ENCODE data around the gene IFI35. TPM values are rescaled to one million over a fixed set of nuclear protein-coding genes. Genes with fewer than 3 reads are reported as not detected.
"Not testable (repeated sequence)": the region's sequence is repeated elsewhere in the genome, so short reads cannot be mapped to it uniquely, and the experiment has no call there.

The IFI35 gene
- polyA plus RNA-seq, 2 donors, result 7.4 to 9.0 TPM

- 16 to 18% methylated on average over 5 of the region's 5 CpGs for WGBS, 2 donors
- H3K27ac ChIP-seq (ENCODE audit: low read depth in 2 of 2, low read length in 1 of 2), result peak overlapping the region; percentile 83 to 93
Observed at GRCh38 chr17:42997390-42997983, 9.1 kb upstream of the IFI35 start.

DNA sequence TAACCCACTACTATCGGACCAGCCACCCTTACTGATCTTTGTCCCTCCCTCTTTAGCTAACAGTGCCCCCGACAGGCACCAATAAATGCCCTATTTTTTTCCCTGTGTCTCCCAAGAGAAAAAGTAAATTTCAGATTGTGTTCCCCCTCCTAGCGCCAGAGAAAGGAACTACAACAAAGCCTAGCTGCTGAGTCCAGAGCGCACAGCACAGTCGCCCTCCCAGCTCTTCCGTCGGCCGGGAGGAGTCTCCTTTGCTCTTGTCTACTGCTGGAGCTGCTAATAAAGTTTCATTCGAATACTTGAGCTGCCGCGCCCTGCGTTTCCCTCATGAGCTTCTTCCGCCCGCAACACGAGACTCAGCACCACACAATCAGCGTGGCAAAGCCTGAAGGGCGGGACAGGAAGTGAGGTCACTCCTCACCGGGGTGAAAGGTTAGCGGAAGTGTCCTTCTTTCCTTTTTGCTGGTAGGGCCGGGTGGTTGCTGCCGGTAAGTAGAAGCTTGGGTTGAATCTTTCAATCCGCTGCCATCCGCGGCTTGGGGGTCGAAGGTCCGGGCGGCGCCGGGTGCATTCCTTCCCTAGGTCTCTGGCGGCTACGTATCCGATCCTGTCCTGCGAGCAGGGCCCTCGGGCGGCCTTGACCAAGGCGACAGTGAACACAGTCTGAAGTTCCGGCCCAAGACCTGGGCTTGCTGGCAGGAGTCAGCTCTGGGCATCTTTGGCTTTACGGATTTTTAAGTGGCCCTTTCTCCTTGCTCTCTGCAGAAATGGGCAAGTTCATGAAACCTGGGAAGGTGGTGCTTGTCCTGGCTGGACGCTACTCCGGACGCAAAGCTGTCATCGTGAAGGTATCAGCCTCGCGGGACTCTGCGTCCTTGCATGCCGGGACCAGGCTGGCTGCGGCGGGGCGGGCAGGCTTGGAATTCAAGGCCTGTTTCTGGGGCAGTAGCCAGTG lies 8.3 kb upstream of the IFI35 start, which contains the start of gene RPL27:
Gene RPL27, plus strand, starts transcription at position 436 of the 955 bp plus-strand sequence. Its CDS starts 332 bp downstream, at position 768.
- 1% methylated on average over 49 of the region's 49 CpGs for WGBS, 2 donors
- peaks cover 0 to 5% of the 10 kb centered on the region in 2 donors for H3K4me1 ChIP-seq (ENCODE audit: control insufficient read depth in 2 of 2, insufficient read depth in 2 of 2, low read length in 1 of 2)

More at GRCh38 chr17:42997390-42997983, 9.1 kb upstream of the IFI35 start:
- Histone ChIP-seq H3K9me3 (ENCODE audit: control insufficient read depth in 2 of 2, insufficient read depth in 1 of 2, low read depth in 1 of 2, low read length in 1 of 2) (no peaks in the 10 kb centered on the region), H3K4me1 (ENCODE audit: control insufficient read depth in 2 of 2, insufficient read depth in 2 of 2, low read length in 1 of 2) (peaks cover 0 to 5% of the 10 kb centered on the region in 2 donors), H3K36me3 (ENCODE audit: control insufficient read depth in 2 of 2, insufficient read depth in 2 of 2, low read length in 1 of 2) (peaks cover 6 to 16% of the 10 kb centered on the region in 2 donors), H3K27me3 (ENCODE audit: control insufficient read depth in 1 of 2, insufficient read depth in 2 of 2, low read length in 2 of 2) (no peaks in the 10 kb centered on the region), H3K4me3 (ENCODE audit: low read depth in 1 of 2, low read length in 2 of 2) (peak overlapping the region in 1 of 2 donors; percentile 33)

GRCh38 chr17:42999003-42999525 lies 7.5 kb upstream of the IFI35 start:
- 8 to 11% methylated on average over 10 of the region's 10 CpGs for WGBS, 2 donors
- Histone ChIP-seq H3K4me1 (ENCODE audit: control insufficient read depth in 2 of 2, insufficient read depth in 2 of 2, low read length in 1 of 2) (peaks cover 0 to 5% of the 10 kb centered on the region in 2 donors), H3K27me3 (ENCODE audit: control insufficient read depth in 1 of 2, insufficient read depth in 2 of 2, low read length in 2 of 2) (no peaks in the 10 kb centered on the region), H3K9me3 (ENCODE audit: control insufficient read depth in 2 of 2, insufficient read depth in 1 of 2, low read depth in 1 of 2, low read length in 1 of 2) (no peaks in the 10 kb centered on the region), H3K36me3 (ENCODE audit: control insufficient read depth in 2 of 2, insufficient read depth in 2 of 2, low read length in 1 of 2) (peaks cover 9 to 20% of the 10 kb centered on the region in 2 donors), H3K4me3 (ENCODE audit: low read depth in 1 of 2, low read length in 2 of 2) (peak overlapping the region; percentile 82 to 90), H3K27ac (ENCODE audit: low read depth in 2 of 2, low read length in 1 of 2) (peak overlapping the region; percentile 93 to 98)

More for the DNA sequence above, 8.3 kb upstream of the IFI35 start, which contains the start of gene RPL27:
- H3K4me3 ChIP-seq (ENCODE audit: low read depth in 1 of 2, low read length in 2 of 2), result peak within 1 kb of the TSS; percentile 82 to 90
- no peaks in the 10 kb centered on the region for H3K27me3 ChIP-seq (ENCODE audit: control insufficient read depth in 1 of 2, insufficient read depth in 2 of 2, low read length in 2 of 2)
- H3K9me3 ChIP-seq (ENCODE audit: control insufficient read depth in 2 of 2, insufficient read depth in 1 of 2, low read depth in 1 of 2, low read length in 1 of 2), result no peaks in the 10 kb centered on the region
- H3K36me3 ChIP-seq (ENCODE audit: control insufficient read depth in 2 of 2, insufficient read depth in 2 of 2, low read length in 1 of 2), result peaks cover 5 to 15% of the 10 kb centered on the region in 2 donors
- H3K27ac ChIP-seq (ENCODE audit: low read depth in 2 of 2, low read length in 1 of 2), result peak within 1 kb of the TSS; percentile 93 to 98

DNA sequence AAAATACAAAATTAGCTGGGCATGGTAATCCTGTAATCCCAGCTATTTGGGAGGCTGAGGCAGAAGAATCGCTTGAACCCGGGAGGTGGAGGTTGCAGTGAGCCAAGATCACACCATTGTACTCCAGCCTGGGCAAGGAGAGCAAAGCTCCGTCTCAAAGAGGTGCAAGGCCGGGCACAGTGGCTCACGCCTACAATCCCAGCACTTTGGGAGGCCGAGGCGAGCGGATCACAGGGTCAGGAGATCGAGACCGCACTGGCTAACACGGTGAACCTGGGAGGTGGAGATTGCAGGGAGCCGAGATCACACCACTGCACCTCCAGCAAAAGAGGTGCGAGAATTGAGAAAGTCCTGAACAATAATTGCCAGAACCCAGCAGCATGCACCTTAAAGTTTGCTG lies 5.7 kb upstream of the IFI35 start:
- H3K27ac ChIP-seq (ENCODE audit: low read depth in 2 of 2, low read length in 1 of 2); H3K4me3 ChIP-seq (ENCODE audit: low read depth in 1 of 2, low read length in 2 of 2); H3K27me3 ChIP-seq (ENCODE audit: control insufficient read depth in 1 of 2, insufficient read depth in 2 of 2, low read length in 2 of 2); H3K9me3 ChIP-seq (ENCODE audit: control insufficient read depth in 2 of 2, insufficient read depth in 1 of 2, low read depth in 1 of 2, low read length in 1 of 2); H3K4me1 ChIP-seq (ENCODE audit: control insufficient read depth in 2 of 2, insufficient read depth in 2 of 2, low read length in 1 of 2): not testable (repeated sequence)
- peaks cover 9 to 20% of the 10 kb centered on the region in 2 donors for H3K36me3 ChIP-seq (ENCODE audit: control insufficient read depth in 2 of 2, insufficient read depth in 2 of 2, low read length in 1 of 2)
- WGBS, 2 donors, result 93 to 94% methylated on average over 13 of the region's 13 CpGs

DNA sequence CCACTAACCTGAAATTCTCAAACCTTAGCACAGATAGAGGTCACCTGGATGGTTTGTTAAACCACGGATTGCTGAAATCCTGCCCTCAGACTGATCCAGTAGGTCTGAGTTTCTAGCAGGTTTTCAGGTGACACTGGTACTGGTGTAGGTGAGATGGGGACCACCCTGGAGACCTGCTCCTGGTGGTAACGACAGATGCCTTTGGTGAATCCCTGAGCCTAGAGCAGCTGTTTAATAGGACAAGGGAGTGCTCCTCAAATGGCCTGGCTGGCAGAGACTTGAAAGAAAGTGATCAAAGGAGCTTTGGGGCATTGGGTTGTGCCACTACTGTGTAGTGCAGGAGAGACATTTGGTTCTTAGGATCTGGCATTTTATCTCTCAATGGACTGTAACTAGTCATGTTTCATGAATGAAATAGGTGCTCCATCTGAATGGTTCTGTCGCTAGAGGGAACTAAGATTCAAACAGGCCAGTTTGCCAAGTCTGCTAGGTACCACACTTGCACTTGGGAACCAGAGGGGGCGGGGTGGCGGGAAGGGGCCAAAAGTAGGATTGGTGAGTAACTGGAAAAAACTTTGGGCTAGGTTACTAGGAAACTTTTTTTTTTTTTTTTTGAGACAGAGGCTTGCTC lies 2.9 kb upstream of the IFI35 start:
- Histone ChIP-seq H3K36me3 (ENCODE audit: control insufficient read depth in 2 of 2, insufficient read depth in 2 of 2, low read length in 1 of 2) (peaks cover 9 to 20% of the 10 kb centered on the region in 2 donors), H3K27ac (ENCODE audit: low read depth in 2 of 2, low read length in 1 of 2) (peak overlapping the region; percentile 11 to 71), H3K4me1 (ENCODE audit: control insufficient read depth in 2 of 2, insufficient read depth in 2 of 2, low read length in 1 of 2) (peaks cover 0 to 4% of the 10 kb centered on the region in 2 donors), H3K9me3 (ENCODE audit: control insufficient read depth in 2 of 2, insufficient read depth in 1 of 2, low read depth in 1 of 2, low read length in 1 of 2) (no peaks in the 10 kb centered on the region), H3K27me3 (ENCODE audit: control insufficient read depth in 1 of 2, insufficient read depth in 2 of 2, low read length in 2 of 2) (no peaks in the 10 kb centered on the region), H3K4me3 (ENCODE audit: low read depth in 1 of 2, low read length in 2 of 2) (no peak overlapping the region)
- 62 to 74% methylated on average over 5 of the region's 5 CpGs for WGBS, 2 donors

- Histone ChIP-seq H3K36me3 (ENCODE audit: control insufficient read depth in 2 of 2, insufficient read depth in 2 of 2, low read length in 1 of 2) (peaks cover 0 to 19% of the 10 kb centered on the region in 2 donors), H3K4me1 (ENCODE audit: control insufficient read depth in 2 of 2, insufficient read depth in 2 of 2, low read length in 1 of 2) (peaks cover 0 to 3% of the 10 kb centered on the region in 2 donors), H3K27me3 (ENCODE audit: control insufficient read depth in 1 of 2, insufficient read depth in 2 of 2, low read length in 2 of 2) (no peaks in the 10 kb centered on the region), H3K4me3 (ENCODE audit: low read depth in 1 of 2, low read length in 2 of 2) (no peak overlapping the region), H3K27ac (ENCODE audit: low read depth in 2 of 2, low read length in 1 of 2) (no peak overlapping the region), H3K9me3 (ENCODE audit: control insufficient read depth in 2 of 2, insufficient read depth in 1 of 2, low read depth in 1 of 2, low read length in 1 of 2) (no peaks in the 10 kb centered on the region)
- WGBS, 2 donors, result 78 to 90% methylated on average over 5 of the region's 5 CpGs
Observed at GRCh38 chr17:43010667-43011308, 4.2 kb downstream of the IFI35 start.

DNA sequence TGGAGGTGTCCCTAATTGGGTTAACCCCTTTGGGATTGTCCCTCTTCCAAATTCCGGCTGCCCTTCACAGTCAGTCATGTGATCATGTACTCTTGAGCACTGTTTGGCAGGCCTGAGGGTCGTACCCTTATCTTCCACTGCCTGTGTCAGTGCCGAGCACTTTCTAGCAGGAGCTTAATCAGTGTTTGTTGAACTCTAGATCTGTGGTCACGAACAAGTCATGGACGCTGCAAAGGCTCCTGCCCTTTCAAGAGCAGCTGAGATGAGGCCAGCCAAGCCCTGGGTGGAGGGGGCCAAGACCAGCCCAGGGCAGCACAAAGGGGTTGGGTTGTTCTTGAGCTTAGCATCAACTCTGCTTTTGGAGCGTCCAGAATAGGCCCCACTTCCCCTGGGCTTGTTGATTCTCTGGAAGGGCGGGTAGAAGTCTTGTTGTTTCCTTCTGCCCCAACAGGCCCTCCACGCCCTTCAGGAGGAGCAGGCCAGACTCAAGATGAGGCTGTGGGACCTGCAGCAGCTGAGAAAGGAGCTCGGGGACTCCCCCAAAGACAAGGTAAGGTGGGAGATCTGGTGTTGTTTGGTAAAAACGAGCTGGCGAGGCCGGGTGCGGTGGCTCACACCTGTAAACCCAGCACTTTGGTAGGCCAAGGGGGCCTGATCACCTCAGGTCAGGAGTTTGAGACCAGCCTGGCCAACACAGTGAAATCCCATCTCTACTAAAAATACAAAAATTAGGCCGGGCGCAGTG lies 5.3 kb downstream of the IFI35 start:
- H3K27me3 ChIP-seq (ENCODE audit: control insufficient read depth in 1 of 2, insufficient read depth in 2 of 2, low read length in 2 of 2), result no peaks in the 10 kb centered on the region
- 69 to 75% methylated on average over 15 of the region's 15 CpGs for WGBS, 2 donors
- H3K27ac ChIP-seq (ENCODE audit: low read depth in 2 of 2, low read length in 1 of 2), result no peak overlapping the region
- peaks cover 0 to 27% of the 10 kb centered on the region in 2 donors for H3K36me3 ChIP-seq (ENCODE audit: control insufficient read depth in 2 of 2, insufficient read depth in 2 of 2, low read length in 1 of 2)
- H3K4me3 ChIP-seq (ENCODE audit: low read depth in 1 of 2, low read length in 2 of 2), result no peak overlapping the region
- H3K4me1 ChIP-seq (ENCODE audit: control insufficient read depth in 2 of 2, insufficient read depth in 2 of 2, low read length in 1 of 2), result peaks cover 0 to 3% of the 10 kb centered on the region in 2 donors
- H3K9me3 ChIP-seq (ENCODE audit: control insufficient read depth in 2 of 2, insufficient read depth in 1 of 2, low read depth in 1 of 2, low read length in 1 of 2), result no peaks in the 10 kb centered on the region

- peaks cover 0 to 7% of the 10 kb centered on the region in 2 donors for H3K4me1 ChIP-seq (ENCODE audit: control insufficient read depth in 2 of 2, insufficient read depth in 2 of 2, low read length in 1 of 2)
Observed at GRCh38 chr17:43013296-43013695, 6.7 kb downstream of the IFI35 start.

More at GRCh38 chr17:43013296-43013695, 6.7 kb downstream of the IFI35 start:
- Histone ChIP-seq H3K4me3 (ENCODE audit: low read depth in 1 of 2, low read length in 2 of 2) (no peak overlapping the region), H3K27me3 (ENCODE audit: control insufficient read depth in 1 of 2, insufficient read depth in 2 of 2, low read length in 2 of 2) (no peaks in the 10 kb centered on the region), H3K36me3 (ENCODE audit: control insufficient read depth in 2 of 2, insufficient read depth in 2 of 2, low read length in 1 of 2) (peaks cover 0 to 34% of the 10 kb centered on the region in 2 donors), H3K9me3 (ENCODE audit: control insufficient read depth in 2 of 2, insufficient read depth in 1 of 2, low read depth in 1 of 2, low read length in 1 of 2) (no peaks in the 10 kb centered on the region), H3K27ac (ENCODE audit: low read depth in 2 of 2, low read length in 1 of 2) (no peak overlapping the region)
- 84 to 92% methylated on average over 8 of the region's 8 CpGs for WGBS, 2 donors
